Measurements from ENCODE around the gene SH3D19. TPM values are rescaled to one million over a fixed set of nuclear protein-coding genes. Genes with fewer than 3 reads are reported as not detected.
"Not testable (repeated sequence)": the region's sequence is repeated elsewhere in the genome, so short reads cannot be mapped to it uniquely, and the experiment has no call there.

The SH3D19 gene
- total RNA-seq, 5 donors from 2014 or later (not counting 1 experiment from before 2014, with no cell fraction given): 0.38 to 0.66 (median 0.51) TPM; not detected in 1

DNA sequence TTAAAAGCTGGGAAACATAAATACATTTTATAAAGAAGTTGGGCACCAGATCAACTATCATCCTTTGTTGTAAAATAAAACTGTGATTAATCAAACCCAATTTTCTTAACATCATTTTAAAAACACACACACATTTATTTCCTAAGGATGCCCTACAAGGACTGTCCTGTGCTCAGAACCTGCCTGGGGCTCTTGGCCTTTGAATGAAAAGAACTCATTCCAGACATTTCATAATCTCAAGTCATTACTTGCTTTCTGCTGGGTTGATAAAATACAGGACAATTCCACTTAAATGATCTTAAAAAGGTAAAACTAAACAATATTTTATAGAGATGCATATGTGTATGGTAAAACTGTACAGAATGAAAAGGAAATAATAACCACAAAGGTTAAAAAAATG is 2.8 kb downstream of the SH3D19 start:
- POLR2A ChIA-PET: no interaction called here
- peaks cover 54 to 56% of the 10 kb centered on the region in 2 donors for H3K27me3 Mint-ChIP-seq
- Histone ChIP-seq H3K4me1 (ENCODE audit: control insufficient read depth in 1 of 2, extremely low read depth in 1 of 2, insufficient read depth in 2 of 2, low read length in 2 of 2) (peaks cover 0 to 7% of the 10 kb centered on the region in 2 experiments), H3K27me3 (replicated peaks in 1 of 2; ENCODE audit: control insufficient read depth in 2 of 2, extremely low read depth in 1 of 2, insufficient read depth in 2 of 2, low read length in 1 of 2) (peaks cover 3 to 21% of the 10 kb centered on the region in 2 experiments), H3K9me3 (no peaks in the 10 kb centered on the region), H3K4me3 (ENCODE audit: control insufficient read depth in 1 of 2, extremely low read depth in 1 of 2, low read length in 1 of 2) (no peak overlapping the region), H3K27ac (ENCODE audit: low read length) (no peak overlapping the region), H3K36me3 (ENCODE audit: control insufficient read depth in 2 of 2, extremely low read depth in 1 of 2, insufficient read depth in 1 of 2, low read length in 1 of 2) (no peaks in the 10 kb centered on the region)
- H3K9me3 Mint-ChIP-seq: no peaks in the 10 kb centered on the region
- peaks cover 6 to 16% (median 12%) of the 10 kb centered on the region in 3 donors for H3K4me1 Mint-ChIP-seq
- ATAC-seq (replicated peaks in 1 of 4) (no peak), DNase-seq (no peak)
- H3K27ac Mint-ChIP-seq: no peak overlapping the region
- no peak overlapping the region for H3K4me3 Mint-ChIP-seq
- CTCF ChIA-PET: interaction anchor here in 1 of 2 donors (0.7 kb wide), 1 partner anchor 75 kb away, joined by 9 read pairs; no protein-coding TSS in a partner anchor
- H3K36me3 Mint-ChIP-seq: no peaks in the 10 kb centered on the region

DNA sequence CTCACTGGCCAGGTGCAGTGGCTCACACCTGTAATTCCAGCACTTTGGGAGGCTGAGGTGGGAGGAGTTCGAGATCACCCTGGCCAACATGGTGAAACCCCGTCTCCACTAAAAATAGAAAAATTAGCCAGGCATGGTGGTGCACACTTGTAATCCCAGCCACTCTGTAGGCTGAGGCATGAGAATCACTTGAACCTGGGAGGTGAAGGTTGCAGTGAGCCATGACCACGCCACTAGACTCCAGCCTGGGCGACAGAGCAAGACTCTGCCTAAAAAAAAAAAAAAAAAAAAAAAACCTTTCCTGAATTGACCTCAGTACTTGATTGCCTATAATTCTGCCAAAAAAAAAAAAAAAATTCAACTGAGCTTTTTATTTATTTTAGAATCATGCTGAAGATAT is 3.2 kb downstream of the SH3D19 start:
- CTCF ChIA-PET: interaction anchor here in 1 of 2 donors (0.7 kb wide), 1 partner anchor 75 kb away, joined by 9 read pairs; no protein-coding TSS in a partner anchor
- ATAC-seq (replicated peaks in 1 of 4); H3K4me3 ChIP-seq (ENCODE audit: control insufficient read depth in 1 of 2, extremely low read depth in 1 of 2, low read length in 1 of 2); H3K27ac ChIP-seq (ENCODE audit: low read length); H3K4me3 Mint-ChIP-seq; H3K9me3 ChIP-seq; H3K27ac Mint-ChIP-seq; H3K4me1 ChIP-seq (ENCODE audit: control insufficient read depth in 1 of 2, extremely low read depth in 1 of 2, insufficient read depth in 2 of 2, low read length in 2 of 2); DNase-seq; H3K9me3 Mint-ChIP-seq; POLR2A ChIA-PET; H3K36me3 Mint-ChIP-seq; H3K36me3 ChIP-seq (ENCODE audit: control insufficient read depth in 2 of 2, extremely low read depth in 1 of 2, insufficient read depth in 1 of 2, low read length in 1 of 2): not testable (repeated sequence)
- WGBS (ENCODE audit: insufficient coverage): no CpG with 5 or more reads among the region's 4 CpGs
- H3K27me3 ChIP-seq (replicated peaks in 1 of 2; ENCODE audit: control insufficient read depth in 2 of 2, extremely low read depth in 1 of 2, insufficient read depth in 2 of 2, low read length in 1 of 2): peaks cover 3 to 21% of the 10 kb centered on the region in 2 experiments
- Mint-ChIP-seq H3K27me3 (peaks cover 58 to 59% of the 10 kb centered on the region in 2 donors), H3K4me1 (peaks cover 6 to 16% (median 12%) of the 10 kb centered on the region in 3 donors)

DNA sequence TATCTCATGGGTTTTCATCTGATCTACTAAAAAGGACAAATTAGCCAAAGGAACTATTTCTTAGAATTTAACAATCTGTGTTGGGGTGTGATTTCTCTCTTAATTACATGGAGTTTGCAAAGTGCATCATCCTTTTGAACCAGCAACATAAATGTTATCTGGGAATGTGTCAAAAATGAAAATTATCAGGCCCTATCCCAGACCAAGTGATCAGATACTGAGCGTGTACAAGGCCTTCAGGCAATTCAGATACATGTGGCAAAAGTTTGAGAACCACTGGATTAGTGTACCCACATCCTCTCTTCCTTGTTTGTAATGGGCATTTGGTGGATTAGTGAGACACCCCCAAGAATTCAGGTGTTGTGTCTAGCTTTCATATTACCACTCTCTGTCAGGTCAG is 3.8 kb downstream of the SH3D19 start:
- Mint-ChIP-seq H3K4me1 (peaks cover 6 to 16% (median 12%) of the 10 kb centered on the region in 3 donors), H3K27me3 (peaks cover 58 to 59% of the 10 kb centered on the region in 2 donors), H3K27ac (no peak overlapping the region), H3K4me3 (no peak overlapping the region), H3K9me3 (no peaks in the 10 kb centered on the region), H3K36me3 (no peaks in the 10 kb centered on the region)
- ATAC-seq (replicated peaks in 1 of 4): no peak
- Histone ChIP-seq H3K36me3 (ENCODE audit: control insufficient read depth in 2 of 2, extremely low read depth in 1 of 2, insufficient read depth in 1 of 2, low read length in 1 of 2) (no peaks in the 10 kb centered on the region), H3K27ac (ENCODE audit: low read length) (no peak overlapping the region), H3K4me1 (ENCODE audit: control insufficient read depth in 1 of 2, extremely low read depth in 1 of 2, insufficient read depth in 2 of 2, low read length in 2 of 2) (peaks cover 0 to 7% of the 10 kb centered on the region in 2 experiments), H3K9me3 (no peaks in the 10 kb centered on the region), H3K27me3 (replicated peaks in 1 of 2; ENCODE audit: control insufficient read depth in 2 of 2, extremely low read depth in 1 of 2, insufficient read depth in 2 of 2, low read length in 1 of 2) (peaks cover 1 to 22% of the 10 kb centered on the region in 2 experiments), H3K4me3 (ENCODE audit: control insufficient read depth in 1 of 2, extremely low read depth in 1 of 2, low read length in 1 of 2) (no peak overlapping the region)
- POLR2A ChIA-PET: interaction anchor here in 1 of 2 donors (0.6 kb wide), 1 partner anchor 1340 kb away, joined by 13 read pairs; no protein-coding TSS in a partner anchor
- DNase-seq: no peak
- CTCF ChIA-PET: no interaction called here
- WGBS (ENCODE audit: insufficient coverage): no CpG with 5 or more reads among the region's 1 CpG

DNA sequence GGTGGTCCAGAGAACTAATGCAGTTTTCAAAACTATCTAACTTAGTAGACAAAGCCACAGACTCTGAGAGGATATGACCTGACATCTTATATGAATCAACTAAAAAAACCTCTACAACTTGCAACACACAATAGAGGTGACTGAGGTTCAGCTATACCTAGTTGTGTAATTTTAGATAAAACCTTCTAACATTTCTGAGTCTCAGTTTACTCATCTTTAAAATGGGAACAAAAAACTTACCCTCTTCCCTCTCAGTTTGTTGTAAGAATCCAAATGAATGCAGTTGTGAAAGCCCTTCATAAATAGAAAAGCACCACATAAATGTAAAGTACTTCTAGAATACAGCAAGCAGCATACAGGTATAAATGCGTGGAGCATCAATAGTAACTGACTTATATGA is 5.9 kb downstream of the SH3D19 start:
- Histone ChIP-seq H3K27ac (ENCODE audit: low read length) (no peak overlapping the region), H3K27me3 (replicated peaks in 1 of 2; ENCODE audit: control insufficient read depth in 2 of 2, extremely low read depth in 1 of 2, insufficient read depth in 2 of 2, low read length in 1 of 2) (peaks cover 0 to 13% of the 10 kb centered on the region in 2 experiments), H3K36me3 (ENCODE audit: control insufficient read depth in 2 of 2, extremely low read depth in 1 of 2, insufficient read depth in 1 of 2, low read length in 1 of 2) (no peaks in the 10 kb centered on the region), H3K9me3 (no peaks in the 10 kb centered on the region), H3K4me3 (ENCODE audit: control insufficient read depth in 1 of 2, extremely low read depth in 1 of 2, low read length in 1 of 2) (no peak overlapping the region), H3K4me1 (ENCODE audit: control insufficient read depth in 1 of 2, extremely low read depth in 1 of 2, insufficient read depth in 2 of 2, low read length in 2 of 2) (no peaks in the 10 kb centered on the region)
- ChIA-PET CTCF (no interaction called here), POLR2A (no interaction called here)
- Mint-ChIP-seq H3K27me3 (peaks cover 47 to 51% of the 10 kb centered on the region in 2 donors), H3K36me3 (no peaks in the 10 kb centered on the region), H3K27ac (no peak overlapping the region), H3K4me3 (no peak overlapping the region), H3K4me1 (peaks cover 0 to 9% (median 4%) of the 10 kb centered on the region in 3 donors), H3K9me3 (no peaks in the 10 kb centered on the region)
- ATAC-seq (replicated peaks in 1 of 4) (no peak), DNase-seq (no peak)
- no CpG with 5 or more reads among the region's 1 CpG for WGBS (ENCODE audit: insufficient coverage)

DNA sequence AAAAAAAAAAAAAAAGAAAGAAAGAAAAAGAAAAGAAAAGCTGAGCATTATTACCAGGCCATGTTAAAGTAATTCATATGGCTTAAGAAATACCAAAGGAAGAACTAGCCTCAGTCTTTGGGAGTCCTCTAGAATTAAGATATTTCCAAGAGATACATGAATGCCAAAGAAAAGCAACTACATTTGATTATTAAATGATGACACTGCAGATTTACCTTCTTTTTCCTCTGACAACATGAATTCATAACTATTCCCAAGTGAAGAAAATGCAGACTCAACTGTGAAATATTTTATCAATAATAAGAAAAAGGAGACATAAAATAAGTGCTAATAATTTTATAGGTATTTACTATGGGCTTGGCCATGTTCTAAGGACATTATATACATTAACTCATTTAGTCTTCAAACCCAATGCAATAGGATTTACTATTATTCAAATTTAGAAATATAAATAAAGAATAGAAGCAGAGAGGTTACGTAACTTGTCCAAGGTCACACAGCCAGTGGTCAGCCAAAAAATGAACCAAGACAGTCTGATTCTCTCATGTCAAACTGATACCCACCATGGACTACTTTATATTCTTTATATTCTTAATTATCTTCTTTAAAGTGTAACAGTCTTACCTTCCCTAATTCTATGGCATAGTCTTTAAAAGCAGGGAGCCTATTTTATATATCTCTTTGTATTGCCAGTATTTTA is 6.9 kb downstream of the SH3D19 start:
- CTCF ChIA-PET: interaction anchor here in 1 of 2 donors (0.7 kb wide), 1 partner anchor 210 kb away, joined by 5 read pairs; no protein-coding TSS in a partner anchor
- H3K4me3 ChIP-seq (ENCODE audit: control insufficient read depth in 1 of 2, extremely low read depth in 1 of 2, low read length in 1 of 2): no peak overlapping the region
- H3K9me3 ChIP-seq: no peaks in the 10 kb centered on the region
- H3K4me1 Mint-ChIP-seq: peaks cover 0 to 3% (median 0%) of the 10 kb centered on the region in 3 donors
- no peaks in the 10 kb centered on the region for H3K9me3 Mint-ChIP-seq
- H3K27me3 Mint-ChIP-seq: peaks cover 36 to 40% of the 10 kb centered on the region in 2 donors
- POLR2A ChIA-PET: interaction anchor here (0.6 kb wide), 2 partner anchors 135 to 500 kb away, joined by 4 to 5 read pairs; no protein-coding TSS in a partner anchor
- no peak overlapping the region for H3K27ac ChIP-seq (ENCODE audit: low read length)
- no peaks in the 10 kb centered on the region for H3K4me1 ChIP-seq (ENCODE audit: control insufficient read depth in 1 of 2, extremely low read depth in 1 of 2, insufficient read depth in 2 of 2, low read length in 2 of 2)
- DNase-seq (no peak), ATAC-seq (replicated peaks in 1 of 4) (no peak)
- no CpG with 5 or more reads among the region's 1 CpG for WGBS (ENCODE audit: insufficient coverage)
- no peaks in the 10 kb centered on the region for H3K36me3 Mint-ChIP-seq
- no peaks in the 10 kb centered on the region for H3K36me3 ChIP-seq (ENCODE audit: control insufficient read depth in 2 of 2, extremely low read depth in 1 of 2, insufficient read depth in 1 of 2, low read length in 1 of 2)
- H3K4me3 Mint-ChIP-seq: no peak overlapping the region
- no peak overlapping the region for H3K27ac Mint-ChIP-seq
- H3K27me3 ChIP-seq (replicated peaks in 1 of 2; ENCODE audit: control insufficient read depth in 2 of 2, extremely low read depth in 1 of 2, insufficient read depth in 2 of 2, low read length in 1 of 2): peaks cover 0 to 13% of the 10 kb centered on the region in 2 experiments

DNA sequence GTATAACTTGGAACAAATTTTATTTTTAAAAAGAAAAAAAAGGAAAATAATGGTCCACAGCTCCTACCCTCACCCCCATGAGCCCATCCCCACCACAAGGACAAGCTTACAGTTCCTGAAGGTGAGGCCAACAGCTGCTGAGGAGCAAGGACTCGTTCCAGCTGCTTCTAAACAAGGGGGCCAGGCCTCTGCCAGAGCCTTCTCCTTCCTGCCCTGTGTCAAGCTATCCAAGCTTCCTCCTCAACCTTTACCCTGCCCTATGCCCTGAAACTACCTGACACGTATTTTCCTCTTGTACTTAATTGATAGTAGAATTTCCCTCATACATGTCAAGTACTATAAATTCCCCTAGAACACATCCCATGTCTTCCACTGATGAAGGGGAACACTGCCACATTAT is 8.8 kb downstream of the SH3D19 start:
- no peaks in the 10 kb centered on the region for H3K4me1 Mint-ChIP-seq

More for the DNA sequence above, 8.8 kb downstream of the SH3D19 start:
- DNase-seq (no peak), ATAC-seq (replicated peaks in 1 of 4) (no peak)
- POLR2A ChIA-PET: no interaction called here
- CTCF ChIA-PET: no interaction called here
- Histone ChIP-seq H3K4me3 (ENCODE audit: control insufficient read depth in 1 of 2, extremely low read depth in 1 of 2, low read length in 1 of 2) (no peak overlapping the region), H3K36me3 (ENCODE audit: control insufficient read depth in 2 of 2, extremely low read depth in 1 of 2, insufficient read depth in 1 of 2, low read length in 1 of 2) (no peaks in the 10 kb centered on the region), H3K27ac (ENCODE audit: low read length) (no peak overlapping the region), H3K4me1 (ENCODE audit: control insufficient read depth in 1 of 2, extremely low read depth in 1 of 2, insufficient read depth in 2 of 2, low read length in 2 of 2) (no peaks in the 10 kb centered on the region), H3K9me3 (no peaks in the 10 kb centered on the region), H3K27me3 (replicated peaks in 1 of 2; ENCODE audit: control insufficient read depth in 2 of 2, extremely low read depth in 1 of 2, insufficient read depth in 2 of 2, low read length in 1 of 2) (peaks cover 0 to 9% of the 10 kb centered on the region in 2 experiments)
- H3K27me3 Mint-ChIP-seq: peaks cover 22 to 26% of the 10 kb centered on the region in 2 donors
- no peak overlapping the region for H3K27ac Mint-ChIP-seq
- no peaks in the 10 kb centered on the region for H3K36me3 Mint-ChIP-seq
- WGBS (ENCODE audit: insufficient coverage): no CpG with 5 or more reads among the region's 2 CpGs
- no peak overlapping the region for H3K4me3 Mint-ChIP-seq
- no peaks in the 10 kb centered on the region for H3K9me3 Mint-ChIP-seq
